ENCODE data around the gene C11orf68. TPM values are rescaled to one million over a fixed set of nuclear protein-coding genes. Genes with fewer than 3 reads are reported as not detected.

Gene C11orf68
- total and polyA plus RNA-seq, 9 of the 15 experiments (the other 6 are each of a cell fraction or from before 2014, with no cell fraction given): 3.6 to 35.9 (median 12.8) TPM

DNA sequence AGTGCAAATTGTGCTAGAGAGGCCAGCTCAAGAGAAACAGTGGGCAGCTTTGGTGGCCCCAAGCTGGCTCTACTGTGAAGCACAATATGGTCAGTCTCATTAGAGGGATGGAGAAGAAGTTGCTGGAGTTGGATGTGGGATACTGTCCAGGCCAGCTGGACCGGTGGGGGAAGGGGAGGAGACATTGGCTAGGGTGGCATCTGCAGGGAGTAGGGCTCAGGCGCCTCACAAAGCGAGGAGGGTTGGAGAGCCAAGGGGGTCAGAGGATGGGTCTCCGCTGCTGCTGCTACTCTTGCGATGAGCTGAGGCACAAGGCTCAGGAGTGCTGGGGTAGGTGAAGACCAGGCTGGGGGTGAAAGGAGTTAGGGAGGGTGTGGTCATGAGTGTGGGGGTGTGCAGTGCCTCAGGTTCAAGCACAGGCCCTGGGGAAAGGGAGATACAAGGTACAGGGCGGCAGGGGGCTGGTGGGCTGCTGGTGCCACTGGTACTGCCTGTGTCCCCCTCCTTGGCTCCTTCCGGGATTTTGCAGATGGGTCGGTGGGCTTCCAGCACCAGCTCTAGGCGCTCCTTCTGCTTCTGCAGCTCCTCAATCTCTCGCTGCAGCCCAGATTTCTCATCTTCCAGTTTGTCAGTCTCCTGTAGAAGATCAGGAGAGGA is 26.1 kb downstream of the C11orf68 start (continued):
- TF ChIP-seq, protein P1, sequence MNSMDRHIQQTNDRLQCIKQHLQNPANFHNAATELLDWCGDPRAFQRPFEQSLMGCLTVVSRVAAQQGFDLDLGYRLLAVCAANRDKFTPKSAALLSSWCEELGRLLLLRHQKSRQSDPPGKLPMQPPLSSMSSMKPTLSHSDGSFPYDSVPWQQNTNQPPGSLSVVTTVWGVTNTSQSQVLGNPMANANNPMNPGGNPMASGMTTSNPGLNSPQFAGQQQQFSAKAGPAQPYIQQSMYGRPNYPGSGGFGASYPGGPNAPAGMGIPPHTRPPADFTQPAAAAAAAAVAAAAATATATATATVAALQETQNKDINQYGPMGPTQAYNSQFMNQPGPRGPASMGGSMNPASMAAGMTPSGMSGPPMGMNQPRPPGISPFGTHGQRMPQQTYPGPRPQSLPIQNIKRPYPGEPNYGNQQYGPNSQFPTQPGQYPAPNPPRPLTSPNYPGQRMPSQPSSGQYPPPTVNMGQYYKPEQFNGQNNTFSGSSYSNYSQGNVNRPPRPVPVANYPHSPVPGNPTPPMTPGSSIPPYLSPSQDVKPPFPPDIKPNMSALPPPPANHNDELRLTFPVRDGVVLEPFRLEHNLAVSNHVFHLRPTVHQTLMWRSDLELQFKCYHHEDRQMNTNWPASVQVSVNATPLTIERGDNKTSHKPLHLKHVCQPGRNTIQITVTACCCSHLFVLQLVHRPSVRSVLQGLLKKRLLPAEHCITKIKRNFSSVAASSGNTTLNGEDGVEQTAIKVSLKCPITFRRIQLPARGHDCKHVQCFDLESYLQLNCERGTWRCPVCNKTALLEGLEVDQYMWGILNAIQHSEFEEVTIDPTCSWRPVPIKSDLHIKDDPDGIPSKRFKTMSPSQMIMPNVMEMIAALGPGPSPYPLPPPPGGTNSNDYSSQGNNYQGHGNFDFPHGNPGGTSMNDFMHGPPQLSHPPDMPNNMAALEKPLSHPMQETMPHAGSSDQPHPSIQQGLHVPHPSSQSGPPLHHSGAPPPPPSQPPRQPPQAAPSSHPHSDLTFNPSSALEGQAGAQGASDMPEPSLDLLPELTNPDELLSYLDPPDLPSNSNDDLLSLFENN (IDR thresholded peaks at IDR 0.05; ENCODE audit: low read depth in 2 of 2, low read length in 2 of 2): 0 out of 4 replicates have a peak, but pooled peaks of 1 of the 2 experiments have one; percentile 5
- TF ChIP-seq YBX1 (IDR thresholded peaks at IDR 0.05) (no peak), ZNF561 (CRISPR knock-in tag; conservative IDR thresholded peaks at IDR 0.05) (no peak), SNRNP70 (optimal IDR thresholded peaks at IDR 0.05; ENCODE audit: low read depth, low read length) (no peak), ZNF263 (CRISPR knock-in tag; IDR thresholded peaks at IDR 0.05; ENCODE audit: borderline replicate concordance) (no peak), ZNF766 (CRISPR knock-in tag; conservative IDR thresholded peaks at IDR 0.05) (no peak), RCOR1 (IDR thresholded peaks at IDR 0.05; ENCODE audit: borderline replicate concordance in 1 of 2, low read depth in 2 of 2, low read length in 2 of 2) (no peak), EGR1 (conservative IDR thresholded peaks at IDR 0.05) (peak; percentile 29; the same call in 1 of the 2 replicates), ZNF445 (CRISPR knock-in tag; IDR thresholded peaks at IDR 0.05; ENCODE audit: low read depth) (no peak), POLR2G (IDR thresholded peaks at IDR 0.05; ENCODE audit: low read depth, low read length) (peak; percentile 73), NFXL1 (CRISPR knock-in tag; IDR thresholded peaks at IDR 0.05) (no peak), SMARCB1 (IDR thresholded peaks at IDR 0.05; ENCODE audit: insufficient read length, low read depth) (no peak), SUPT5H (IDR thresholded peaks at IDR 0.05) (peak; percentile 52), ZNF586 (CRISPR knock-in tag; conservative IDR thresholded peaks at IDR 0.05) (no peak), KDM5B (IDR thresholded peaks at IDR 0.05; ENCODE audit: insufficient replicate concordance, low read depth, low read length) (peak; percentile 36), FUS (optimal IDR thresholded peaks at IDR 0.05; ENCODE audit: low read depth, low read length) (no peak), ZBTB17 (CRISPR knock-in tag; IDR thresholded peaks at IDR 0.05) (no peak), CREB1 (IDR thresholded peaks at IDR 0.05) (peak; percentile 9; the same call in 1 of the 2 replicates), CREB1 (CRISPR knock-in tag; IDR thresholded peaks at IDR 0.05) (no peak)
- TF ChIP-seq, protein P2, sequence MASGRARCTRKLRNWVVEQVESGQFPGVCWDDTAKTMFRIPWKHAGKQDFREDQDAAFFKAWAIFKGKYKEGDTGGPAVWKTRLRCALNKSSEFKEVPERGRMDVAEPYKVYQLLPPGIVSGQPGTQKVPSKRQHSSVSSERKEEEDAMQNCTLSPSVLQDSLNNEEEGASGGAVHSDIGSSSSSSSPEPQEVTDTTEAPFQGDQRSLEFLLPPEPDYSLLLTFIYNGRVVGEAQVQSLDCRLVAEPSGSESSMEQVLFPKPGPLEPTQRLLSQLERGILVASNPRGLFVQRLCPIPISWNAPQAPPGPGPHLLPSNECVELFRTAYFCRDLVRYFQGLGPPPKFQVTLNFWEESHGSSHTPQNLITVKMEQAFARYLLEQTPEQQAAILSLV (tag; IDR thresholded peaks at IDR 0.05): no peak
- TF ChIP-seq, protein P3, sequence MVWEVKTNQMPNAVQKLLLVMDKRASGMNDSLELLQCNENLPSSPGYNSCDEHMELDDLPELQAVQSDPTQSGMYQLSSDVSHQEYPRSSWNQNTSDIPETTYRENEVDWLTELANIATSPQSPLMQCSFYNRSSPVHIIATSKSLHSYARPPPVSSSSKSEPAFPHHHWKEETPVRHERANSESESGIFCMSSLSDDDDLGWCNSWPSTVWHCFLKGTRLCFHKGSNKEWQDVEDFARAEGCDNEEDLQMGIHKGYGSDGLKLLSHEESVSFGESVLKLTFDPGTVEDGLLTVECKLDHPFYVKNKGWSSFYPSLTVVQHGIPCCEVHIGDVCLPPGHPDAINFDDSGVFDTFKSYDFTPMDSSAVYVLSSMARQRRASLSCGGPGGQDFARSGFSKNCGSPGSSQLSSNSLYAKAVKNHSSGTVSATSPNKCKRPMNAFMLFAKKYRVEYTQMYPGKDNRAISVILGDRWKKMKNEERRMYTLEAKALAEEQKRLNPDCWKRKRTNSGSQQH (CRISPR knock-in tag; IDR thresholded peaks at IDR 0.05): no peak
- TF ChIP-seq, protein P4, sequence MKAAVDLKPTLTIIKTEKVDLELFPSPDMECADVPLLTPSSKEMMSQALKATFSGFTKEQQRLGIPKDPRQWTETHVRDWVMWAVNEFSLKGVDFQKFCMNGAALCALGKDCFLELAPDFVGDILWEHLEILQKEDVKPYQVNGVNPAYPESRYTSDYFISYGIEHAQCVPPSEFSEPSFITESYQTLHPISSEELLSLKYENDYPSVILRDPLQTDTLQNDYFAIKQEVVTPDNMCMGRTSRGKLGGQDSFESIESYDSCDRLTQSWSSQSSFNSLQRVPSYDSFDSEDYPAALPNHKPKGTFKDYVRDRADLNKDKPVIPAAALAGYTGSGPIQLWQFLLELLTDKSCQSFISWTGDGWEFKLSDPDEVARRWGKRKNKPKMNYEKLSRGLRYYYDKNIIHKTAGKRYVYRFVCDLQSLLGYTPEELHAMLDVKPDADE (conservative IDR thresholded peaks at IDR 0.05; ENCODE audit: control insufficient read depth, low read depth, low read length): 0 out of 2 replicates have a peak, but pooled peaks have one; percentile 25
